GM12891 (cell line): ENCODE measurements around the gene PTCSC3. TPM values are rescaled to one million over a fixed set of nuclear protein-coding genes. Genes with fewer than 3 reads are reported as not detected.

Experiments
- DNase-seq: peaks from one replicate; pipeline ENCODE4 v3.0.0; 2011; ENCODE audit warnings: low spot score; ENCODE audit not compliant: insufficient read length
- FAIRE-seq: peaks from 2 replicates; lab custom pipeline; 2011; peaks lifted over from hg19 to GRCh38; lab: Jason Lieb, UNC
- PAX5 ChIP-seq: IDR thresholded peaks from 2 replicates; pipeline ENCODE4 v1.6.1; 2011; ENCODE audit warnings: low read length, moderate library complexity, mild to moderate bottlenecking; ENCODE audit not compliant: insufficient read depth, severe bottlenecking
- POLR2A ChIP-seq: IDR thresholded peaks from 2 replicates; pipeline ENCODE4 v1.6.1; 2011; ENCODE audit warnings: low read depth, low read length, control low read depth
- POLR2AphosphoS5 ChIP-seq: IDR thresholded peaks from 2 replicates; pipeline ENCODE4 v1.6.1; 2011; ENCODE audit warnings: low read depth, low read length, control low read depth
- POU2F2 ChIP-seq: IDR thresholded peaks from 2 replicates; pipeline ENCODE4 v1.6.1; 2011; ENCODE audit warnings: low read depth, mild to moderate bottlenecking, control low read depth, low read length, moderate library complexity
- SPI1 ChIP-seq: IDR thresholded peaks from 2 replicates; pipeline ENCODE4 v1.6.1; 2011; ENCODE audit warnings: low read depth, low read length, control low read depth
- TAF1 ChIP-seq: IDR thresholded peaks from 2 replicates; pipeline ENCODE4 v1.6.1; 2011; ENCODE audit warnings: low read depth, low read length, control low read depth
- polyA plus RNA-seq: library from polyadenylated mRNA; unstranded; fragments of >200 nt; gene quantifications from one replicate; pipeline ENCODE4 v1.2.1, GENCODE V29; 2012; ENCODE audit warnings: low read depth, missing spikeins, inconsistent platforms; ENCODE audit not compliant: missing spikeins

PTCSC3 gene
- not detected for polyA plus RNA-seq

DNA sequence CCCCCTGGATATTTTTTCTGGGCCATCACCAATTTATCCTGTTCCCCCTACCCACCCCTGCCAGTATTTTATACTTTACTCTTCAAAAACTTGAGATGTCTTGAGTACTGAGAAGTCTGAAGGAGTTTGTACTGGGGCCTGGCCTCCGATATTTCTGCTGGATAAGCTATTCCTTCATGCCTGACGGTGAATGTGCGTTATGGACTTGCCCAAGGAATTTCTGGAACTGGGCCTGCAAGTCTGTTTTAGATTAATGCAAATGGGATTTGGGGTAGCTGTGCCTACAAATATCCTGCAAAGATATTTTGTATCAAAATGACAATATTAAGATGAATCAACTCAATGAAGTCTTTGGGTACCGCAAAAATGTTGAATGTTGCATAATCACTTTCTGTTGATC lies at the start of gene PTCSC3:
Gene PTCSC3 (minus strand): TSS at position 199 of the 400 bp plus-strand sequence.
- no peak for TF ChIP-seq POU2F2
- TF ChIP-seq POLR2AphosphoS5: no peak
- TF ChIP-seq SPI1: no peak
- no peak for TF ChIP-seq TAF1
- TF ChIP-seq POLR2A: no peak
- no peak for TF ChIP-seq PAX5
- FAIRE-seq (no peak), DNase-seq (no peak)

DNA sequence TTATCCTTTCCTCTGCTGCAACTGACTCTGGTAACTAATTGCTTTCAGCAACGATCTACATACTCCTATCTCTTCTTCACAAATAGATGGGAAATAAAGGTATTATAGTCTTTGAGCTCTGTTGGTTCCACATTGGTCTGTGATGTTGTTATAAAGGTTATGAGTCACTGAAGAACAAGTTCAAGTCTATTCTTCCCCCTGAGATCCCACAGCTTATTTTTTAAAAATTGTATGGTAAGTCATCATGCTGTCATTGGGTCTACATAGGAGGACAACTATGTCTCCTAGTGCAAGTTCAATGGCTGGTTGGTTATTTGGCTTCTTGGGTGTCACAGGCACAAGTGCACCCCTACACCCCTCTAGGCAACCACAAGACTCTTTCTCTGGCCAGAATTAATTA lies 49.6 kb upstream of the PTCSC3 start:
- DNase-seq (no peak), FAIRE-seq (no peak)
- TF ChIP-seq PAX5: no peak
- TF ChIP-seq SPI1: no peak
- no peak for TF ChIP-seq POU2F2
- TF ChIP-seq POLR2AphosphoS5: no peak
- TF ChIP-seq TAF1: no peak
- no peak for TF ChIP-seq POLR2A

DNA sequence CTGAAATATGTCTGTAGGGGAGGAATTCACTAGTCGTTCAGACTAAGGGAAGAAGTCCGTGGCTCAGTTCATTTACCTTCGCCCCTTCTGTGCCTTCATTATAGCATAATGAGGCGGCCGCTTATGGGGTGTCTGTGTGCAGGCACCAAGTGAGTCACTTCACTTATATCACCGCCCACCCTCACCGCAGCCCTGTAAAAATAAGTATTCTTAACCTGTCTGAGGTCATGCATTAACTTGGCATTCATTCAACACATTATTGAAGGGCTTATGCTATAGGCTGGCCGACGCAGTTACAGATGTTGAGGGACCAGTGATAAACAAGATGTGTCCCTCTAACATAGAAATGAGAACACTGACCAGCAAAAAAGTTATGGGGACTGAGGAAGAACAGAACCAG lies 47.7 kb upstream of the PTCSC3 start:
- FAIRE-seq (no peak), DNase-seq (no peak)
- TF ChIP-seq POLR2A (no peak), PAX5 (no peak), POLR2AphosphoS5 (no peak), SPI1 (no peak)

DNA sequence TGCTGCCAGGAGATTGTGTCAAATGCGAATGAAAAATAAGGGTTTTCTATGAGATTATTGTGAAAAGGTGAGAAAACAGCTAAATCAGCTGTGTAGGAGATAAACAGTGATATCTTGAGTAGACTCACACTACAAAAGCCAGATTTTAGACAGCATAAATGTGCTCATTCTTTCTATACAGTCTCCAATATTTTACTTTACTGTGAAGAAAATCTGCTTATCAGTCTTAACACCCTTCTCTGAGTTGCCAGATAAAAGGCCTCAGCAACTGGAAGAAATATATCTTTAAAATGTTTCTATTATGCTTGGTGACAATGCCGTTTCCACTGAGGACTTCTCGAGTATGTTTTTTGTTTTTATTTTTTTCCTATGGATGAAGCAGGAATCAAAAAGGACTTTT lies 47.0 kb upstream of the PTCSC3 start:
- TF ChIP-seq POLR2AphosphoS5: no peak
- TF ChIP-seq TAF1: no peak
- TF ChIP-seq POU2F2: no peak
- TF ChIP-seq SPI1: no peak
- no peak for TF ChIP-seq PAX5
- FAIRE-seq (no peak), DNase-seq (no peak)

DNA sequence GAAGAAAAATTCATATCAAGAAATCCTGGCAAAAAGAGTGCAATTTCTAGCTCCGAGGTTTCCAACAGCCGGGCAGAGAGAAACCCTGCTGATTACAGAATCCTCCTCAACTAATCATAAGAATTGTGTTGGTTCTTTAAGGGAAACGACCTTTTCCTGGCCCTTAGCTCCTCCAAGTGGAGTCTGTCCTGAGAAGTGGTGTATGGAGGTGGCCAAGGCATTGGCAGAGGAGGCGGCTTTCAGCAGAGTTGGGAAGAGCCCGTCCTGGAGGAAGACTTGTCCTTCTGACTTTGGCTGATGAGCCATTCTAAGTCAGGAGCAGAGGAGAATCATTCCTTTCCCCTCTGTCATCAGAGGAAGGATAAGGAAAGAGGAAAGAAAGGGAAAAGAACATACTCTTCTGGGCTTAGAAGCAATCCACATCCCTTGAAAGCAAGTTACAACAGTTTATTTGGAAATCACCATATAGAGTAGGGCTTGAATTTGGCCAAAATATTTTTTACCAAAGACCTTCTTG lies 46.5 kb upstream of the PTCSC3 start:
- TF ChIP-seq TAF1 (no peak), POU2F2 (no peak), POLR2A (no peak), SPI1 (no peak), POLR2AphosphoS5 (no peak), PAX5 (no peak)
- FAIRE-seq (no peak), DNase-seq (no peak)

DNA sequence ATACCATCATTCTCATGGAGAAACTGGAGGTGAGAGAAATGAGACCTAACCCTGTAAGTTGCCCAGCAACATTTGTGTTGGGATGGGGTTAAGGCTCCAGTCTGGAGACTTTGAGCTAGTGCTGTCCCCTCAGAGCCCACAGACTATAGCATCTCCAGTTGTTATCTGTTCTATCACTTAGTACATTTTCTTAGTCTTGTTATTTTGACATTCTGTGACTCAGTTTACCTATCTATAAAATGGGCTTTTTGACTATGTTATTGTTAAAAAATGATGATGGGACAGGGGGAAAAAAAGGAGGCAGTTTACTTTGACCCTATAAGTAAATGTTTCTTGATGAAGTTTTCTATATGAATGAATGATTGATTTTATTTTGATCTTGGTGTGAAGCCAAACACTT lies 45.8 kb upstream of the PTCSC3 start:
- FAIRE-seq: no peak
- no peak for DNase-seq
- TF ChIP-seq PAX5: no peak
- TF ChIP-seq POLR2A: no peak
- no peak for TF ChIP-seq TAF1
- no peak for TF ChIP-seq SPI1
- TF ChIP-seq POU2F2: no peak
- TF ChIP-seq POLR2AphosphoS5: no peak

DNA sequence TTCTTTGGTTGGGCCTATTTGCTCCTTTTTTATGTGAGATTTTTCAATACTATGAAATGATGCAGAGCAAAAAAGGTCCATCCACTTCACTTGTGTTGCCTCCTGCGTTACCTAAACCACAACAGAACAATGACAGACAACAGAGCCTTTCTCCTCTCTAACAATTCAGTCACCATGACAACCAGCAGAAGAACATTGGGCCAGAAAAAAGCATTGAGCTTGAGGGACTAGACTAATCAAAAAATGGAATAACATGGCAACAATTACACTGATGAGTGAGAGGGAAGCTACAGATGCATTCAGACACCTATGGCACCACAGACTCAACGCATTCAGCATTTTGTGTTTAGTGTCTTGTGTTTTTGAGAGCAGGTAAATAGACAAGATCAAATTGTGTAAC lies 44.6 kb upstream of the PTCSC3 start:
- FAIRE-seq (no peak), DNase-seq (no peak)
- TF ChIP-seq POU2F2 (no peak), PAX5 (no peak), POLR2AphosphoS5 (no peak), SPI1 (no peak), TAF1 (no peak), POLR2A (no peak)

DNA sequence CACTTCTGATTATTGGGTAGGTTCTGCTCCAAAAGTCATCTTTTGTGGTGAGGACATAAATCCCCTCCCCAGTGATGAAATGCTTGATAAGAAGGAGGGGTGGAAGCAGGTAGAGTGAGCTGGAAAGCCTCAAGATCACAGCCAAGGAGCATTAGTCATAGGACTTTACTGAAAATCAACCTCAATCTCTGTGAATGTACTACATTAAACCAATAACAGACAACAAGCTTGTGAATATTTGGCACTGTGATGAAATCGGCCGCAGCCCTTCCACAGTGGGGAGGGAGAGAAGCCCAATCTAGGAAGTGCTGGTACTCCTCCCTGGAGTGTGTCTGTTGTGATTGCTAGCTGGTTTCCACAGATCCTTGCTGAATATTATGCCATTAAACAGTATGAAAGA lies 41.2 kb upstream of the PTCSC3 start:
- TF ChIP-seq SPI1: no peak
- DNase-seq (no peak), FAIRE-seq (no peak)

DNA sequence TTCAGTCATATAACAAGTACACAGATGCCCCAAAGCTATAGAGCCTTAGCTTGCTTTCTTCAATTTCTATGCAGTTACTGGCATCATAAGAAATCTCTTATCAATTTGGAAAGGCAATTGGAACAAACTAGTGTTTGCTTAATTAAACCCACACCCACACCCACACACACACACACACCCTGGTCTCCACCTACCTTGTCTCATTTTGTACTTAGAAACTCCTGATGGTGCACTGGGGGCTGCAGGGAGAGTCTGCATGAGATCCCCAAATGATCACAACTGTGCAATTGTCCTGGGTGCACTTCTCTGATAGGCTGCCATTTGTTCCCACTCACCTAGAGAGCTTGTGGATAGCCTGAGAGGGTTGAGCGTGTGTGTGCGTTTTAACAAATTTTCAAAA lies 40.5 kb upstream of the PTCSC3 start:
- FAIRE-seq (no peak), DNase-seq (no peak)
- no peak for TF ChIP-seq POLR2AphosphoS5

DNA sequence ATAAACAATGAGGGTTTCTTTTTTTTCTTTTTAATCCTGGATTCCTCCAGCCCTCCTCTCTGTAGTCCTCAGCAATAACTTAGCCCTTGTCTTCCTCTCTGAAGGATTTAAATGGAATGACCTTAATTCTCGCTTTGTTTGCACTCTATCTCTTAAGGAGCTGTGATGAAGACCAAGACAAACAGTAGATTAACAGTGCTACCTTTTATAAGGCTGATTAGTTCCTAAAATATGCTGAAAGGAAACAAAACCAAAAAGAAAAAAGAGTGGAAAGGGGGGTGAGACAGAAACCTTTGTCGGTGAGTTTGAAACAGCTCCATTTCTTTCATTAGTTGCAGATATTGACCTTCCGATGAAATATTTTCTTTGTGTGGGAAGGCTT lies 38.7 kb upstream of the PTCSC3 start:
- DNase-seq (no peak), FAIRE-seq (no peak)
- TF ChIP-seq TAF1 (no peak), POLR2AphosphoS5 (no peak), PAX5 (no peak), POU2F2 (no peak), POLR2A (no peak), SPI1 (no peak)

DNA sequence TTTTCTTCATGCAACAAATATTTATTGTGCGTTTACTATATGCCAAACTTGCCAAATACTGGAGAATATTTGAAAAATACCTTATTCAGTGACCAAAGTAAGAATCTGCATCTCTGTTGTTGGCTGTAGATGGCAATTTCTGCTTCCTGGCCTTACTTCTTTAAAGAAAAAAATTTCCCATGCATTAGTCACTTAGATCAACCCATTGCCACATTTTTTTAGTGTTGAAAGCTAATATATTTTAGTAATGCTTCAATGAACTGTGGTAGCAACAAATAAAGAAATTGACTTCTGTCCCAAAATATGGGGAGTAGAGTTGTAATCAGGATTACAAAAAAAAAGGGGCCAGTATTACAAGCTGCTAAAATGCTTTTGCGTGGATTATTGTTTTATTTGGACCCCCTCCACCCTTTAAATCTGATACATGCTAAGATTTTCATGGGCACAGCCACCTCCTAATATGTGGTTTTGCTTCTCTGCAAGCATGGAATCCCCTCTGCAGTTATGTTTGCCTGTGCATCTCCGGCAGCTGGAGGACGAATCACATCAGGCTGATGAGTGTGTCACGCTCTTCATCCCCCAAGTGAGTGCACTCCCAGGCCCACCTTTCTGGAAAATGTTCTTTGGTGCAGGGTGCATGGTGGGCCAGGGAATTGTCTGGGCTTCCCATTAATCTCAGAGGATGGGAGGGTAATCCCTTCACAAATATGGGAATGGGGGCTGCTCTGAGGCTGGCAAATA lies 38.1 kb upstream of the PTCSC3 start:
- no peak for FAIRE-seq
- DNase-seq: no peak
- no peak for TF ChIP-seq TAF1
- no peak for TF ChIP-seq POU2F2
- TF ChIP-seq POLR2AphosphoS5: no peak
- no peak for TF ChIP-seq SPI1
- TF ChIP-seq POLR2A: no peak
- TF ChIP-seq PAX5: no peak
